HG03469 (cell line): Measurements from ENCODE around the gene CEP350.
"Not testable (repeated sequence)": the region's sequence is repeated elsewhere in the genome, so short reads cannot be mapped to it uniquely, and the experiment has no call there.

Experiments
- ATAC-seq: cut with Tn5 transposase; IDR thresholded peaks from one replicate; pipeline ENCODE4 v1.9.1; 2021; ENCODE audit warnings: mild to moderate bottlenecking, moderate library complexity, moderate number of reproducible peaks; ENCODE audit not compliant: unreplicated experiment

Gene CEP350

GRCh38 chr1:179941454-179941853 lies 13.2 kb upstream of the CEP350 start:
- ATAC-seq = no peak

- ATAC-seq = no peak
These were observed 4.0 kb upstream of the CEP350 start for GRCh38 chr1:179950651-179951050.

GRCh38 chr1:179951383-179952144 lies 3.0 kb upstream of the CEP350 start:
- no peak for ATAC-seq

GRCh38 chr1:179952186-179952585 lies 2.4 kb upstream of the CEP350 start:
- ATAC-seq = no peak

GRCh38 chr1:179953974-179954492 lies 577 bp upstream of the CEP350 start:
- ATAC-seq = no peak

GRCh38 chr1:179955287-179955680 lies 674 bp downstream of the CEP350 start:
- ATAC-seq = no peak

- no peak for ATAC-seq
These were observed 1.1 kb downstream of the CEP350 start for GRCh38 chr1:179955731-179956130.

GRCh38 chr1:179958359-179958758 lies 3.7 kb downstream of the CEP350 start:
- no peak for ATAC-seq

GRCh38 chr1:179962168-179962567 lies 7.6 kb downstream of the CEP350 start:
- ATAC-seq = not testable (repeated sequence)

GRCh38 chr1:179966551-179966950 lies 11.9 kb downstream of the CEP350 start:
- no peak for ATAC-seq

GRCh38 chr1:179968284-179968993 lies 13.8 kb downstream of the CEP350 start:
- no peak for ATAC-seq

- ATAC-seq = no peak
These were observed 14.6 kb downstream of the CEP350 start for GRCh38 chr1:179968994-179969919.

GRCh38 chr1:179969962-179970361 lies 15.4 kb downstream of the CEP350 start:
- ATAC-seq = no peak

- ATAC-seq = no peak
These were observed 17.2 kb downstream of the CEP350 start for GRCh38 chr1:179971563-179972496.

- ATAC-seq = no peak
These were observed 18.8 kb downstream of the CEP350 start for GRCh38 chr1:179973198-179974110.

- ATAC-seq = no peak
These were observed 22.5 kb downstream of the CEP350 start for GRCh38 chr1:179976970-179977651.

GRCh38 chr1:179978199-179979079 lies 23.8 kb downstream of the CEP350 start:
- ATAC-seq = no peak
